ENCODE data around the gene TCF12. TPM values are rescaled to one million over a fixed set of nuclear protein-coding genes. Genes with fewer than 3 reads are reported as not detected.

TCF12 gene
- total RNA-seq, 1 experiment from 2014 or later, result 76.7 TPM

DNA sequence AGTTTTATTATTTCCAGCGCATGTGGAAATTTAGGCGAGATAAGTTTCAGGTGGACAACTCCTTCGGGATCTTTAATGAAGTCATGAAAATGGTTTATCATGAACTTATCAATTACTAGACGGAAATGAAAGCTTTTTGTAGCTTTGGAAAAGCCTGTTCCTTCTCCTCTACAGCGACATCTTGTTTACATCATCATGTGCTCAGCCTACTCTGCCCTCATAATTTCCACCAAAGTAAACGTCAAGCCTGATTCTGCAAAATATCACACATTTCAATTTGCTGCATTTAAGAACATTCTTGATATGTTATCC lies 393.5 kb downstream of the TCF12 start:
- H3K56ac ChIP-seq (ENCODE audit: insufficient read length, low read depth, low read length), result no peak overlapping the region
- no peak overlapping the region for H2BK20ac ChIP-seq (ENCODE audit: low read depth, low read length, poor library complexity, severe bottlenecking)
- no peaks in the 10 kb centered on the region for H3K79me1 ChIP-seq (ENCODE audit: insufficient read depth, low read depth, low read length, poor library complexity, severe bottlenecking)
- no peaks in the 10 kb centered on the region for H3K9me3 ChIP-seq (ENCODE audit: control insufficient read depth, low read depth, low read length)
- H2AK5ac ChIP-seq (ENCODE audit: insufficient read length, low read length), result no peak overlapping the region
- H4K8ac ChIP-seq (replicated peaks; ENCODE audit: insufficient read length, low read depth, low read length), result no peak overlapping the region
- H3K23ac ChIP-seq (ENCODE audit: insufficient read length, low read depth, low read length), result no peak overlapping the region
- H3K18ac ChIP-seq (ENCODE audit: insufficient read length, low read depth, low read length), result no peak overlapping the region
- no peak overlapping the region for H4K5ac ChIP-seq (ENCODE audit: insufficient read length, low read depth, low read length)
- no peaks in the 10 kb centered on the region for H3K23me2 ChIP-seq (ENCODE audit: insufficient read length, low read depth, low read length, poor library complexity, severe bottlenecking)
- H3K4me3 Mint-ChIP-seq, result no peak overlapping the region
- no peak overlapping the region for H2BK12ac ChIP-seq (ENCODE audit: insufficient read length, low read depth, low read length)
- TF ChIP-seq, protein P1, sequence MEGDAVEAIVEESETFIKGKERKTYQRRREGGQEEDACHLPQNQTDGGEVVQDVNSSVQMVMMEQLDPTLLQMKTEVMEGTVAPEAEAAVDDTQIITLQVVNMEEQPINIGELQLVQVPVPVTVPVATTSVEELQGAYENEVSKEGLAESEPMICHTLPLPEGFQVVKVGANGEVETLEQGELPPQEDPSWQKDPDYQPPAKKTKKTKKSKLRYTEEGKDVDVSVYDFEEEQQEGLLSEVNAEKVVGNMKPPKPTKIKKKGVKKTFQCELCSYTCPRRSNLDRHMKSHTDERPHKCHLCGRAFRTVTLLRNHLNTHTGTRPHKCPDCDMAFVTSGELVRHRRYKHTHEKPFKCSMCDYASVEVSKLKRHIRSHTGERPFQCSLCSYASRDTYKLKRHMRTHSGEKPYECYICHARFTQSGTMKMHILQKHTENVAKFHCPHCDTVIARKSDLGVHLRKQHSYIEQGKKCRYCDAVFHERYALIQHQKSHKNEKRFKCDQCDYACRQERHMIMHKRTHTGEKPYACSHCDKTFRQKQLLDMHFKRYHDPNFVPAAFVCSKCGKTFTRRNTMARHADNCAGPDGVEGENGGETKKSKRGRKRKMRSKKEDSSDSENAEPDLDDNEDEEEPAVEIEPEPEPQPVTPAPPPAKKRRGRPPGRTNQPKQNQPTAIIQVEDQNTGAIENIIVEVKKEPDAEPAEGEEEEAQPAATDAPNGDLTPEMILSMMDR (conservative IDR thresholded peaks at IDR 0.05), result no peak
- H3K4me2 ChIP-seq (ENCODE audit: insufficient read depth, insufficient read length, low read length), result no peak overlapping the region
- DNase-seq, result no peak
- H3K4ac ChIP-seq (ENCODE audit: low read depth, low read length), result no peak overlapping the region
- H3K14ac ChIP-seq (ENCODE audit: insufficient read depth, low read length), result no peak overlapping the region
- no peak overlapping the region for H3T11ph ChIP-seq (ENCODE audit: low read length)
- H3K27ac ChIP-seq (ENCODE audit: insufficient read length, low read depth, low read length), result no peak overlapping the region
- H3K27me3 Mint-ChIP-seq (ENCODE audit: low read depth), result no peaks in the 10 kb centered on the region; the same call in 1 of the 2 replicates
- no peak overlapping the region for H4K91ac ChIP-seq (ENCODE audit: insufficient read length, low read depth, low read length)
- H2AFZ ChIP-seq (ENCODE audit: low read length), result no peak overlapping the region
- H2BK5ac ChIP-seq (ENCODE audit: insufficient read length, low read length), result no peak overlapping the region
- H3K27me3 ChIP-seq (ENCODE audit: insufficient read depth, low read length), result no peaks in the 10 kb centered on the region
- H4K20me1 ChIP-seq (ENCODE audit: control insufficient read depth, insufficient read depth, insufficient read length), result no peaks in the 10 kb centered on the region
- H3K4me1 Mint-ChIP-seq, result peaks cover 4 to 12% of the 10 kb centered on the region in 2 experiments; a peak in 2 of 4 replicates
- no peak overlapping the region for H2BK120ac ChIP-seq (ENCODE audit: low read depth, low read length, poor library complexity, severe bottlenecking)
- no peaks in the 10 kb centered on the region; a peak in 1 of 7 replicates for H3K36me3 Mint-ChIP-seq (ENCODE audit: insufficient read depth in 1 of 3, low read depth in 3 of 3)
- peaks cover 0 to 2% of the 10 kb centered on the region in 2 experiments; a peak in 2 of 5 replicates for H3K9me3 Mint-ChIP-seq
- no peak overlapping the region for H3K27ac Mint-ChIP-seq
- no CpG with 5 or more reads among the region's 6 CpGs for WGBS (ENCODE audit: extremely low coverage, insufficient read length, low lambda C conversion rate)
- H2BK15ac ChIP-seq (ENCODE audit: low read depth, low read length), result no peak overlapping the region
- no peaks in the 10 kb centered on the region for H3K4me1 ChIP-seq (ENCODE audit: insufficient read depth, low read length)
- no peak overlapping the region for H3K9ac ChIP-seq (ENCODE audit: extremely low read depth, insufficient read length, low read length)
- no peaks in the 10 kb centered on the region for H3K79me2 ChIP-seq (ENCODE audit: insufficient read depth, low read length)

Data from H9 (cell line).